ELR (cell line): ENCODE measurements around the gene DOCK4.
A peak's percentile ranks its signal among the peaks of the same experiment; 100 is the strongest.

Source experiments
- DNase-seq: peaks from one replicate; pipeline ENCODE4 v3.0.0-alpha.2; 2015; ENCODE audit warnings: low read depth

DOCK4 gene

GRCh38 chr7:112080978-112081377 lies 125.2 kb downstream of the DOCK4 start:
- peak; percentile 79 for DNase-seq

DNA sequence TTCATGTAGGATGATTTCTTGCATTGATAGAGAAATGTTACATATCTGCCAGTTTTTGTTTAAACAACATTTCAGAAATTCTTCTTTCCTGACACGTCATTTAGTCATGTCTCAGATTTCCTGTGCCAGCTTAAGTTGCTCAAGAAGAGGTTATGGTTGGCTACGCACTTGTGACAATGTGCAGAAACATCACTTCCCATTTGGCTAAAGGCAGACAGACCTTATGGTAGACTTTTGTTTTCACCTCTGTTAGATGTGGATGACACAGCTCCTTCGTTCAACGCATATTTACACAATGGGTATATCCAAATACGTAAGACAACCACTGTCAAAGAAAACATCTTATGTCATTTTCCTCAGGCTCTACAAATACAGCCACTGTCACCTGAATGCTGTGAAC lies 125.8 kb downstream of the DOCK4 start:
- peak; percentile 96 for DNase-seq

- peak; percentile 53 for DNase-seq
These were observed 126.5 kb downstream of the DOCK4 start for GRCh38 chr7:112079673-112080072.

GRCh38 chr7:112079122-112079521 lies 127.1 kb downstream of the DOCK4 start:
- no peak for DNase-seq

- no peak for DNase-seq
These were observed 129.9 kb downstream of the DOCK4 start for GRCh38 chr7:112076324-112076723.

DNA sequence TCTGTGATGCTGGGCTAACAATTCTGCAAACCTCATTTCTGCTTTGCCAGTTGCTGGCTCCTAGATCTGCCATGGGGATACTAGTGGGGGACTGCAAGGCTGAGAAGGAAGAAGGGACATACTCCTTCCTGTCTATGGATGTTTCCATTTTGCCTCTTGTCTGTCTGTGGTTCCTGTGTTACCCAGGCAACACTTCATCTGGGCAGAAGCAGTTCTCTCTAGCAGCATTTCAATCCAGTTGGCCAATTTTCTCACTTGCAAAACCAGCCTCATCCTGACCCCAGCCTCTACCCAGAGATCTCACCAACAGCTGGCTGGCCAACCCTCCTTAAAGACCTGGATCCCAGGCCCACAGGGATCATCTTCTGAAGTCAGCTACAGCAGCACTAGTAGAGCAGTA lies 131.7 kb downstream of the DOCK4 start:
- no peak for DNase-seq

GRCh38 chr7:112073530-112073929 lies 132.7 kb downstream of the DOCK4 start:
- no peak for DNase-seq

GRCh38 chr7:112072541-112073245 lies 133.5 kb downstream of the DOCK4 start:
- no peak for DNase-seq

DNA sequence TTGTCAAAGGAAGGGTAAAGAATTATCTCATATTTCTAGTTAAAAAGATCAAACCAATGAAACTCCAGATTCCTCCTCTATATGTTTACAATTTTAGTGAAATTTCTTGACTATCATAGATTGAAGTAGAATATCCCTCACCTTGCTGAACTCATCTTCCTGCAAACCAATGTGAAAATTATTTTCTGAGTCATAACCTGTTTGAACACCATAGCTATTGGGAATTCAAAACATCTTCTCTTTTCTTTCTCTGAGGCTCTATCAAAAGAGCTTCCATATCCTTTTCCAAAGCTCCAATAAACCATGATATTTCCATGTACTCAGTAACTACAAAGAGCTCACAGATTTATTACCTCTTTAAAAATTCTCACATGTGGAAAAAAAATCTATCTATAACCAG lies 134.3 kb downstream of the DOCK4 start:
- DNase-seq = peak; percentile 63

DNA sequence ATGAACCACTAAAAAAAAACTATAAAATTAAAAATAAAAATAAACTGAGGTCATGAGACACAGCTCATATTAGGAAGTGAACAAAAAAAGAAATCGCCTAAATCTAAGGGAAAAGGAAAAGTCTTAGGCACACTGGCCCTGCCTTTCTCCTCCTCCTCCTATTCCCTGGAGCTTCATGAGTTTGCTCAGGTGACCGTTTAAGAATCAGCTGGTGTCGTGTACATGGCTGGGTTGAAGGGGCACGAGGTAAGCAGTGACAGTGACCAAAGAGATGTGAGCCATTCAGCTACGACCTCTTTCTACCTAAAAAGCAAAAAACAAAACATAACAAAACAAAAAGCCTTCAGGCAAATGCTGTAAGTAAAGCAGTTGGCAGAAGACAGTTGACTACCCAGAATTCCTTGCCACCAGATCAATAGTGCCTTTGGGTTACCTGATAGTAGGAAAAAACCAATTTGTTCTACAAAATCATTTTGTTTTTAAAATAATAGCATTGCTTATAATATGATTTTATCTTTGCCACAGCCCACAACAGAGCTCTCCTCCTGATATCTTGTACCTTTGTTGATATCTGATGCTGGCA lies 135.4 kb downstream of the DOCK4 start:
- DNase-seq = no peak

DNA sequence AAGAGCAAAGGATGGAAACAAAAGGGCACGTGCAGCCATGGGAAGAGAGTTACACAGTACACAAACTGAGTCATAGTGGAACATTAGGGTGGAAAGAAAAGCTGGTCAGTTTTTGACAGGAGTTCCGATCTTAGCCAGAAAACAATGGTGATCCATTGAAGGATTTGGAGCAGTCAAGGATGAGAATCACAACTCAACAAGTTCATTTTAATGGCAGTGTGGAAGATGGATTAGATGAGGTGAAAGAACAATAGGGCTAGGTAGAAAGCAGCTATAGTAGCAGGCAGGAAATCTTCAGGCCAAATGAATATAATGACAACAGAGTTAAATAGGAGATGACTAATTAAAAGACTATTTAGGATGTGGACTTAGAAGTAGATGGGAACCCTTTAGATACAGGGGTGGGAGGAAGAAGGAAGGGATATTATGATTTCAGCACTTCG lies 136.3 kb downstream of the DOCK4 start:
- DNase-seq = peak; percentile 83

DNA sequence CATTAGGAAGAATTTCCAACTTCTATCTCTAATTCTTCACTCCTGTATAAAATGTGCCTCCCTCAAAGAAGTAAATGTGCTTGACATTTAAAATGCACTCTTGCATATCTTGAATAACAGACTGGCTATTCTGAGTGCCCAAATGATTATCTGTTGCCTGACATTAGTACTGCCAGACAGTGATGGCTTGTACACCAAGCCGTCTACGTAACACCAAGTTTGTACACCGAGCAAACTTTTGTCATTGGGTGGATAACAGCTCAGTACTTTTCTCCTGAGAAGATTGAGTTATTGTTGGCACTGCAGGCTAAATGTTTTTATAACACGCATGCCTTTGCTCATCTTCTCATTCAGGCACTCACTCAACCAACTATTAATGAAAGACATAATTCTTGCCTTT lies 137.2 kb downstream of the DOCK4 start:
- no peak for DNase-seq

DNA sequence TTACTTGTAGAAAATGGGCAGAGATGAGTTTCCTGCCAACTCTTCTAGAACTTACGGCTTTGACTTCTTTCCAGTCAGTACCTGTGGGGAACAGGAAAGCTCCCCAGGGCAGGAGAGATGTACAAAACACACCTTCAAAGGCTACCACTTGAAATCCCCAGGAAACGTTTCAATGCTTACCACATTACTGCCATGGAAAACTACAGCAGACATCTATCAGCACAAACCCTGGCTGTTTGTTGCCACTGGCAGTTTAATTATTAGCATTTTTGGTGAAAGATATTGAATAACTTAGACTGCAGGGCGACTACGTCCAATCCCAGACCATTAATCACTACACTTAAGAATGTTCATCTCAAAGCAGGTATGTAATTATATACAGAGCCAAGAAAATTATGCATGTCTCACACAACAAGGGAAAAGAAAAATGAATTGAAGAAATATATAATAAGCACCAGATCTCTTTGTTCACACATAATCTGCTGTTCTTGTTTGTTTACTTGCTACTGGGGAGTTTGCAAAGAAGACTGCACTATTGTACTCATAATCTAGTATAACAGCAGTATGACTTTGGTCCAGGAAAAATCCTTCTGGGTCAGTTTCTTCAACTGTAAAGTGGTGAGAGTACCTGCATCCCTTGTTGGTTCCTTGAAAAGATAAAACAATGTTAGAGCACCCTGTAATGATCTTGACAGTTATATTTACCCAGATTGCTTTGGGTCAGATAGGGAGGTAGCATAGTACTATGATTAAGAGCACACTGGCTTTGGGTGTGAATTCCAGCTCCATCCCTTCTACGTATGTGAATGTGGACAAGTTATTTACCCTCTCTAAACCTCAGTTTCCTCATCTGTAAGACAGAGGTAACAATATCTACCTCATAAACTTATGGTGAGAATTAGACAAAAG lies 138.3 kb downstream of the DOCK4 start:
- no peak for DNase-seq

- DNase-seq = no peak
These were observed 139.0 kb downstream of the DOCK4 start for GRCh38 chr7:112067200-112067599.

GRCh38 chr7:112065758-112066157 lies 140.4 kb downstream of the DOCK4 start:
- no peak for DNase-seq

GRCh38 chr7:112064627-112065385 lies 141.4 kb downstream of the DOCK4 start:
- no peak for DNase-seq

- no peak for DNase-seq
These were observed 142.2 kb downstream of the DOCK4 start for GRCh38 chr7:112063974-112064373.

GRCh38 chr7:112061051-112061450 lies 145.1 kb downstream of the DOCK4 start:
- no peak for DNase-seq

DNA sequence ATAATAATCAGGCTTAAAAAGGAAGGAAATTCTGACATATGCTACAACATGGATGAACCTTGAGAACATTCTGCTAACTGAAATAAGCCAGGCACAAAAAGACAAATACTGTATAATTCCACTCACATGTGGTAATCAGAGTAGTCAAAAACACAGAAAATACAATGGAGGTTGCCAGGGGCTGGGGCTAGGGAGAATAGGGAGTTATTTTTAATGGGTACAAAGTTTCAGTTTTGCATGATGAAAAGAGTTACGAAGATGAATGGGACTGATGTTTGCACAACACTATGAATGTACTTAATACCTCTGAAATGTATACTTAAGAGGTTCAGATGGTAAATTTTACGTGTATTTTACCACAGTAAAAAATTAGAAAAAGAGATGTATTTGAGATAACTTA lies 145.6 kb downstream of the DOCK4 start:
- no peak for DNase-seq

- no peak for DNase-seq
These were observed 146.5 kb downstream of the DOCK4 start for GRCh38 chr7:112059675-112060074.

GRCh38 chr7:112058686-112059085 lies 147.5 kb downstream of the DOCK4 start:
- no peak for DNase-seq

- peak; percentile 61 for DNase-seq
These were observed 149.8 kb downstream of the DOCK4 start for GRCh38 chr7:112056409-112056808.
